Adrenal gland (tissue), 12 donors: ENCODE measurements around the gene SNRNP48. TPM values are rescaled to one million over a fixed set of nuclear protein-coding genes. Genes with fewer than 3 reads are reported as not detected.

Source experiments
- DNase-seq, 7 donors: peaks; one replicate each; pipeline ENCODE4 v3.0.0-alpha.2; 2019 to 2020
- H3K27ac ChIP-seq, 5 donors: fragments of 200-600 bp; sonication (generic) in 4 of 5; 1 replicate in 3 of 5; 2 replicates in 2 of 5; pipeline versions ENCODE4 v1.5.1 to v1.8.0; 2016 to 2020; ENCODE audit warnings: mild to moderate bottlenecking in 1 of 5
- H3K27me3 ChIP-seq: fragments of 200-600 bp; 2 replicates; pipeline ENCODE4 v1.8.0; 2021
- H3K36me3 ChIP-seq, 2 donors: fragments of 200-600 bp; replicated peaks in 1 of 2; 1 replicate in 1 of 2; 2 replicates in 1 of 2; pipeline versions ENCODE4 v1.5.1 to v1.8.0; 2018 to 2022
- H3K4me1 ChIP-seq, 2 donors: fragments of 200-600 bp; replicated peaks in 1 of 2; 1 replicate in 1 of 2; 2 replicates in 1 of 2; pipeline versions ENCODE4 v1.5.1 to v1.8.0; 2018 to 2021
- H3K4me3 ChIP-seq, 4 donors: fragments of 200-600 bp; sonication (generic) in 3 of 4; one replicate each; pipeline ENCODE4 v1.5.1; 2016 to 2018
- H3K9me3 ChIP-seq, 3 donors: fragments of 200-600 bp; sonication (generic) in 1 of 3; replicated peaks in 1 of 3; 1 replicate in 2 of 3; 2 replicates in 1 of 3; pipeline versions ENCODE4 v1.5.1 to v1.8.0; 2016 to 2021
- POLR2A ChIP-seq, 2 donors: fragments of 450-650 bp; IDR thresholded peaks; one replicate each; pipeline ENCODE4 v1.6.1; 2017; ENCODE audit warnings: antibody characterized with exemption in 2 of 2, mild to moderate bottlenecking in 2 of 2, moderate library complexity in 1 of 2
- WGBS, 4 donors: extraction: QIAGEN DNeasy Blood & Tissue Kit in 2 of 4; methylation state at CpG; one replicate each; pipeline versions ENCODE4 v1.1.5 to v1.1.7; 2013 to 2017; 5-methylcytosine and 5-hydroxymethylcytosine counted together
- intact Hi-C, 2 donors: fragments of 100-400 bp; cut with DNase I; formaldehyde crosslinking; loops; one replicate each; pipeline versions ENCODE4 v1.14.1 to v1.15.0; 2022 to 2023
- polyA plus RNA-seq, 3 donors: library from polyadenylated mRNA; stranded (reverse); fragments of 200-250 nt in 2 of 3; fragments of 350-450 nt in 1 of 3; fragmentation: Illumina TruSeq in 1 of 3; extraction: RNeasy Lipid Tissue Mini Kit (QIAGEN cat#74804) in 1 of 3; gene quantifications; one replicate each; pipeline ENCODE4 v1.2.3, GENCODE V29; 2013 to 2014
- total RNA-seq, 9 donors: library from RNA; depleted of rRNA in 4 of 9; stranded (reverse); fragments of >200 nt in 4 of 9; fragments of 120-200 nt in 1 of 9; fragmentation: NEBNext Ultra II Directional in 1 of 9; extraction: Animal tissue kit (Norgen Biotek cat#: 25700) in 1 of 9; gene quantifications; one replicate each; pipeline versions ENCODE4 v1.1.0 to v1.2.4, GENCODE V29; 2013 to 2023
- TF ChIP-seq, protein P1 (sequence below), 6 experiments: fragments of 450-650 bp in 4 of 6; fragments of 200-600 bp in 2 of 6; sonication (generic) in 1 of 6; IDR thresholded peaks; 1 replicate in 5 of 6; 2 replicates in 1 of 6; pipeline versions ENCODE4 v1.5.1 to v1.8.0; 2016 to 2021; ENCODE audit warnings: antibody characterized with exemption in 6 of 6, mild to moderate bottlenecking in 2 of 6, moderate library complexity in 1 of 6
- donor health status: healthy with polysubstance abuse.
- donor health status: Bipolar disorder and iron deficiency.
- donor health status: DM: yes; HTN: yes; CAD: no.
- donor health status: DM: no; HTN: no; CAD: no.
- donor health status: DM: no; HTN: no; CAD: no.
- donor health status: DM: yes; HTN: yes; CAD: no.

SNRNP48 gene
- total and polyA plus RNA-seq, 12 donors = 2.5 to 13.1 (median 8.9) TPM

DNA sequence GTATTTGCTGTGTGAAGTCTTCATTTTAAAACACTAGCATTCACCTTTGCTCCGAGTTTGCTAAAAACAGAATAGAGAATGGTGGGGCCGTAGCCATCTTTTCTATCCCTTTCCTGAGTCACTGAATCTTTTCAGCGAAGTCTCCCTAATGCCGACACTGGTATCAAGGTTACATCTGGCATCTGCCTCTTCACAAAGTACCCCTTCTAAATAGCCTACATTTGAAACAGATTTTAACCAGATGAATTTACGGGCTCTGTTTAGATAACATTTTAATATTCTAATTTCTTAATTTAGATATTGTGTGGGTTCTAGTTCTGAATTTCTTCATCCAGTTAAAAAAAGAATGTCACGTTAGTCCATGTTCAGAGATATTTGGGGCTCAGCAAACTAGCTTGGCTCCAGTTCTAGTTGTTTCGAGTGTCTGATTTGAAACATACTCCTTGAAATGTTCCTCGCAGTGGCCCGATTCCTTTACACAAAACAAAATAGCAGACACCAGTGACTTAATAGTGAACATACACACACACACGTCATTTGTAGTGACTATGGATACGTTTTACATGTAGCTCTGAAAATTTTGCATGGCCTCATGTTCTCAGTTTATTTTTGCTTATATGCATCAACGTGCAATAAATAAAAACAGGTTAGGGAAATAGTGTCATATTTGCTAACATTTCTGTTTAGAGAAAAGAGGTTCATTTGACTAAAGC lies 33.4 kb upstream of the SNRNP48 start:
- no peak for DNase-seq
- Histone ChIP-seq H3K36me3 (no peaks in the 10 kb centered on the region), H3K4me3 (no peak overlapping the region), H3K27ac (no peak overlapping the region), H3K27me3 (no peaks in the 10 kb centered on the region), H3K4me1 (no peaks in the 10 kb centered on the region), H3K9me3 (no peaks in the 10 kb centered on the region)
- WGBS, 4 donors = 86 to 91% (median 88%) methylated on average over 12 of the region's 12 CpGs
- TF ChIP-seq, protein P1, sequence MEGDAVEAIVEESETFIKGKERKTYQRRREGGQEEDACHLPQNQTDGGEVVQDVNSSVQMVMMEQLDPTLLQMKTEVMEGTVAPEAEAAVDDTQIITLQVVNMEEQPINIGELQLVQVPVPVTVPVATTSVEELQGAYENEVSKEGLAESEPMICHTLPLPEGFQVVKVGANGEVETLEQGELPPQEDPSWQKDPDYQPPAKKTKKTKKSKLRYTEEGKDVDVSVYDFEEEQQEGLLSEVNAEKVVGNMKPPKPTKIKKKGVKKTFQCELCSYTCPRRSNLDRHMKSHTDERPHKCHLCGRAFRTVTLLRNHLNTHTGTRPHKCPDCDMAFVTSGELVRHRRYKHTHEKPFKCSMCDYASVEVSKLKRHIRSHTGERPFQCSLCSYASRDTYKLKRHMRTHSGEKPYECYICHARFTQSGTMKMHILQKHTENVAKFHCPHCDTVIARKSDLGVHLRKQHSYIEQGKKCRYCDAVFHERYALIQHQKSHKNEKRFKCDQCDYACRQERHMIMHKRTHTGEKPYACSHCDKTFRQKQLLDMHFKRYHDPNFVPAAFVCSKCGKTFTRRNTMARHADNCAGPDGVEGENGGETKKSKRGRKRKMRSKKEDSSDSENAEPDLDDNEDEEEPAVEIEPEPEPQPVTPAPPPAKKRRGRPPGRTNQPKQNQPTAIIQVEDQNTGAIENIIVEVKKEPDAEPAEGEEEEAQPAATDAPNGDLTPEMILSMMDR (IDR thresholded peaks at IDR 0.05) = no peak
- no peak for TF ChIP-seq POLR2A (IDR thresholded peaks at IDR 0.05)
- intact Hi-C loops = loop anchor here in 1 of 2 donors (10.0 kb wide), 1 partner anchor 142 kb away; no protein-coding TSS in a partner anchor

DNA sequence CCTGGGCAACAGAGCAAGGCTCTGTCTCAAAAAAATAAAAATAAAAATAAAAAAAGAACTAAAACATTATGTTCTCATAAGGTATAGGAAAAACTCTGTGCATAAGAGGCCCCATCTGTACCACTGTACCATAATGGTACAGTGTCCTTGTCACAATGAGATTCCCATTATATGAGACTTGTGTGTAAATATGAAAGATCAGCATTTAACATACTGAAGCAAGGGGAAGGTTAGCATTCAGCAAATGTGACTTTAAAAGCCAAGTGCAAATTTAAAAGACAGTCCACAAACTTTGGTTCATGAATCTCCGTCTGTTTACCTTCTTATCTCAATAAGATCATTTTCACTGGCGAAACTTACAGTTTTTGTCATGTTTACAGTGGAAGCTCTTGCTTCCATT lies 32.3 kb upstream of the SNRNP48 start:
- Histone ChIP-seq H3K4me3 (no peak overlapping the region), H3K27me3 (no peaks in the 10 kb centered on the region), H3K9me3 (no peaks in the 10 kb centered on the region), H3K27ac (no peak overlapping the region), H3K36me3 (no peaks in the 10 kb centered on the region), H3K4me1 (no peaks in the 10 kb centered on the region)
- TF ChIP-seq, protein P1 (IDR thresholded peaks at IDR 0.05) = no peak
- no peak for TF ChIP-seq POLR2A (IDR thresholded peaks at IDR 0.05)
- intact Hi-C loops = loop anchor here in 1 of 2 donors (10.0 kb wide), 1 partner anchor 143 kb away; no protein-coding TSS in a partner anchor
- WGBS, 4 donors = 90 to 97% (median 95%) methylated on average over 2 of the region's 2 CpGs
- no peak for DNase-seq

DNA sequence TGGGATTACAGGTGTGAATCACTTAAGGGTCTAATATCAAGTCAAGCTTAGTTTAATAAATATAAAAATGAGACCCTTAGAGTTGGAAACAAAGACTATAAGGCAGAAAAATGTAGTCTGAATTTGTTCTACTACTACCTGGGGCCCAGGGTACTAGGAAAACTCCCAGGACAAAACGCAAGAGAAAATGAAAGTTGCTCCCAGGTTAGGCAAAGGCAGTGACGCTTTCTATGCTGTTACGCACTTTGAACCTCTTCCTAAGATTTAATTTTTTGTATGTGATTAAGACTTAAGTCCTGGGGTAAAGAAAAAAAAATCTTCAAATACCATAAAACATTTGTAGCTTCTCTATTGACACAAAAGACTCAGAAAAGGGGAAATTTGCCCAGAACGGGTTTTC lies 31.2 kb upstream of the SNRNP48 start:
- Histone ChIP-seq H3K9me3 (no peaks in the 10 kb centered on the region), H3K36me3 (no peaks in the 10 kb centered on the region), H3K27ac (no peak overlapping the region), H3K4me3 (no peak overlapping the region), H3K27me3 (no peaks in the 10 kb centered on the region), H3K4me1 (no peaks in the 10 kb centered on the region)
- intact Hi-C loops = loop anchor here in 1 of 2 donors (10.0 kb wide), 1 partner anchor 144 kb away; no protein-coding TSS in a partner anchor
- WGBS, 4 donors = 89 to 93% (median 90%) methylated on average over 4 of the region's 4 CpGs
- DNase-seq = no peak
- TF ChIP-seq, protein P1 (IDR thresholded peaks at IDR 0.05) = no peak

DNA sequence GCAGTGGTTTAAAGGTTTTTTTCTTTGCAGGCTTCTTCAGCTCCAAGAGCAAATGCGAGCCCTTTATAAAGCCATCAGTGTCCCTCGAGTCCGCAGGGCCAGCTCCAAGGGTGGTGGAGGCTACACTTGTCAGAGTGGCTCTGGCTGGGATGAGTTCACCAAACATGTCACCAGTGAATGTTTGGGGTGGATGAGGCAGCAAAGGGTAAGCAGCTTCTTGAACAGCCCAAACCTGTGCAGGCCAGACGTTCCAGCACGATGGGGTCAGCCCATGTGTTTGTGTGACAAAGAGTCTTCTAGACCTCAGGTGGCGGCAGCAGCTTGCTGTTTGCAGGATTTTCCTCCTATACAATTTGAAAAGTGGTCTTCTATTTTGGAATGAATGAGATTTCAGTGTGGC lies 30.8 kb upstream of the SNRNP48 start:
- intact Hi-C loops = loop anchor here in 1 of 2 donors (10.0 kb wide), 1 partner anchor 144 kb away; no protein-coding TSS in a partner anchor
- Histone ChIP-seq H3K9me3 (no peaks in the 10 kb centered on the region), H3K4me3 (no peak overlapping the region), H3K4me1 (no peaks in the 10 kb centered on the region), H3K27ac (no peak overlapping the region), H3K27me3 (no peaks in the 10 kb centered on the region), H3K36me3 (no peaks in the 10 kb centered on the region)
- WGBS, 4 donors = 87 to 100% (median 92%) methylated on average over 6 of the region's 6 CpGs
- TF ChIP-seq POLR2A (IDR thresholded peaks at IDR 0.05) = no peak
- TF ChIP-seq, protein P1 (IDR thresholded peaks at IDR 0.05) = no peak
- no peak for DNase-seq
